ENCODE data around the gene SLC6A9. TPM values are rescaled to one million over a fixed set of nuclear protein-coding genes. Genes with fewer than 3 reads are reported as not detected.
A peak's percentile ranks its signal among the peaks of the same experiment; 100 is the strongest.

The SLC6A9 gene
- total and polyA plus RNA-seq, 10 donors: 0.26 to 6.1 (median 2.3) TPM

DNA sequence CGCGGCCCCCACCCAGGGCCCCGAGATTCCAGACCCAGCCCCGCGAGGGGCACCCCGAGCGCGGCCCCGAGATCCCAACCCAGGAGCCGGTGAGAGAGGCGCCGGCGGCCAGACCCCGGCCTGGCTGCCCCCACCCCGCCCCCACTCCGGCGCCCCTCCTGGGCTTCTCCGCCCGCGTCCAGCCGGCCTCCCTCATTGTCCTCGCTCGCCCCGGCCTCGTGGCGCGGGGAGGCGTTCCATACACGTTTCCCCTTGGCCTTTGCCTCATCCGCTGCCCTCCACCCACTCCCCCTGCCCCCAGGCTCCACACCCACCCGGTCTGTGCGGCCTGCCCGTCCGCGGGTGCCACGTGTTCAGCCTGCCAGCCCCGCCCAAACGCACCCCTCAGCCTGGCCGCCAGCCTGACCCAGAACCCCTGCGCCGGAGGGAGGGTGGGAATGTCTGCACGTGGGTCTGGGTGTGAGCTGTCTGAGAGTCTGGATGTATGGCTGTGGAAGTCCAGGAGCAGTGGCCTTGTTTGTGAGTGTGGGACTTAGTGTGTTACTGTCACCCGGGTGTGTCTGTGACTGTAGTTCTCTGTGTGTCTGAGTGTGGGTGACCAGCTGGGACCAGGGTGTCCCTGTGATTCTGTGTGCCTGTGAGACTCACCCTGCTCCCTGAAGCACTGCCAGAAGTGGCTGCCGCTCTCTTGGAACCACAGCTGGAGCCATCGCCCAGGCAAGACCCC, 51.6 kb downstream of the SLC6A9 start:
- H3K9me3 ChIP-seq: no peaks in the 10 kb centered on the region
- peak overlapping the region in 6 of 8 donors; percentile 27 to 74 (median 50) for H3K27ac ChIP-seq
- 5 to 8% (median 5%) methylated on average over 25 to 45 of the region's 45 CpGs for WGBS, 5 donors
- peaks cover 0 to 6% (median 0%) of the 10 kb centered on the region in 7 donors for H3K27me3 ChIP-seq (replicated peaks in 1 of 7)
- H3K4me1 ChIP-seq: peaks cover 25 to 78% (median 56%) of the 10 kb centered on the region in 6 donors
- intact Hi-C loops (cut with DNase I; ENCODE audit: low total_unique reads): no loop called here
- H3K4me3 ChIP-seq: peak overlapping the region; percentile 55 to 85 (median 67)
- peaks cover 0 to 30% (median 16%) of the 10 kb centered on the region in 6 donors for H3K36me3 ChIP-seq
- peak in 2 of 3 donors; percentile 45 to 57 for TF ChIP-seq POLR2AphosphoS5 (IDR thresholded peaks at IDR 0.05)
- no peak for TF ChIP-seq CTCF (IDR thresholded peaks at IDR 0.05 in 8 of 11, conservative IDR thresholded peaks at IDR 0.05 in 3 of 11)
- no peak for TF ChIP-seq POLR2A (IDR thresholded peaks at IDR 0.05)
- peak; percentile 85 for DNase-seq

DNA sequence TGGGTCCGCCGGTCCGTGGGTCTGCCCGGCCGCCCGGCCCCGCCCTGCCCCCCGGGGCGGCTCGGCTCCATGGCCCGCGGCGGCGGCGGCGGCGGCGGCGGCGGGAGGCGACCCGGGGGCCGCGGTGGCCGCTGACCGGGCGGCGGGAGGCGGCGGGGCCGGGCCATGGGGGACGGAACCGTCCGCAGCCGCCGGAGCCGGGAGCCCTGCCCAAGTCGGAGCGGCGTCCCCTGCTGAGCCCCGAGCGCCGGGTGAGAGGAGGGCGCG, 52.1 kb downstream of the SLC6A9 start:
- Histone ChIP-seq H3K9me3 (no peaks in the 10 kb centered on the region), H3K4me3 (peak overlapping the region; percentile 55 to 85 (median 67)), H3K36me3 (peaks cover 0 to 28% (median 16%) of the 10 kb centered on the region in 6 donors), H3K27ac (peak overlapping the region in 6 of 8 donors; percentile 27 to 74 (median 50)), H3K27me3 (replicated peaks in 1 of 7) (peaks cover 0 to 6% (median 0%) of the 10 kb centered on the region in 7 donors), H3K4me1 (peaks cover 26 to 82% (median 58%) of the 10 kb centered on the region in 6 donors)
- no peak for TF ChIP-seq POLR2AphosphoS5 (IDR thresholded peaks at IDR 0.05)
- intact Hi-C loops (cut with DNase I; ENCODE audit: low total_unique reads): no loop called here
- WGBS, 5 donors: 0 to 3% (median 0%) methylated on average over 6 to 45 of the region's 45 CpGs; no CpG with 5 or more reads in 1 of the 5 donors
- DNase-seq: no peak

GRCh38 chr1:43978551-43979260, 52.6 kb downstream of the SLC6A9 start, which contains the start of gene B4GALT2:
TSS of gene B4GALT2 (plus strand) at chr1:43979210. CDS start at chr1:43981161, 1,951 bp downstream.
- 5 to 17% (median 11%) methylated on average over 17 to 54 of the region's 54 CpGs for WGBS, 5 donors
- peaks cover 0 to 6% (median 0%) of the 10 kb centered on the region in 7 donors for H3K27me3 ChIP-seq (replicated peaks in 1 of 7)
- peak within 1 kb of the TSS; percentile 55 to 85 (median 67) for H3K4me3 ChIP-seq
- peak within 1 kb of the TSS in 6 of 8 donors; percentile 34 to 74 (median 50) for H3K27ac ChIP-seq
- no peak for TF ChIP-seq POLR2A (IDR thresholded peaks at IDR 0.05)
- no peak for TF ChIP-seq CTCF (IDR thresholded peaks at IDR 0.05 in 8 of 11, conservative IDR thresholded peaks at IDR 0.05 in 3 of 11)
- TF ChIP-seq POLR2AphosphoS5 (IDR thresholded peaks at IDR 0.05): peak in 2 of 3 donors; percentile 44 to 61
- H3K9me3 ChIP-seq: no peaks in the 10 kb centered on the region
- peaks cover 0 to 28% (median 16%) of the 10 kb centered on the region in 6 donors for H3K36me3 ChIP-seq
- peak; percentile 86 for DNase-seq
- H3K4me1 ChIP-seq: peaks cover 31 to 85% (median 62%) of the 10 kb centered on the region in 6 donors
- intact Hi-C loops (cut with DNase I; ENCODE audit: low total_unique reads): no loop called here

GRCh38 chr1:43978264-43978550, 53.1 kb downstream of the SLC6A9 start:
- H3K27ac ChIP-seq: peak overlapping the region in 2 of 8 donors; percentile 55 to 65
- 52 to 77% (median 67%) methylated on average over 4 to 5 of the region's 5 CpGs for WGBS, 5 donors

More at GRCh38 chr1:43978264-43978550, 53.1 kb downstream of the SLC6A9 start:
- Histone ChIP-seq H3K4me1 (peaks cover 31 to 83% (median 61%) of the 10 kb centered on the region in 6 donors), H3K4me3 (peak overlapping the region in 1 of 8 donors; percentile 85), H3K9me3 (no peaks in the 10 kb centered on the region), H3K36me3 (peaks cover 0 to 29% (median 16%) of the 10 kb centered on the region in 6 donors), H3K27me3 (replicated peaks in 1 of 7) (peaks cover 0 to 6% (median 0%) of the 10 kb centered on the region in 7 donors)
- TF ChIP-seq POLR2A (IDR thresholded peaks at IDR 0.05) (no peak), CTCF (IDR thresholded peaks at IDR 0.05 in 8 of 11, conservative IDR thresholded peaks at IDR 0.05 in 3 of 11) (no peak)
- peak; percentile 66 for DNase-seq
- intact Hi-C loops (cut with DNase I; ENCODE audit: low total_unique reads): no loop called here

Measured in spleen (tissue), 11 donors.